Activated CD4-positive, alpha-beta T cell treated with anti-CD3 and anti-CD28 coated beads, Interleukin-2, Interleukin-4, amounts not matched to agents 100 ng/mL and 50 ng/mL, durations not matched to agents 16 hours and 8 hours (primary cell): ENCODE data around the gene OPN1MW3.
"Not testable (repeated sequence)": the region's sequence is repeated elsewhere in the genome, so short reads cannot be mapped to it uniquely, and the experiment has no call there.

Experiments
- DNase-seq: peaks from one replicate; pipeline ENCODE4 v3.0.0-alpha.2; 2020; ENCODE audit warnings: low spot score

The OPN1MW3 gene

GRCh38 chrX:154296731-154297130 is 39.3 kb downstream of the OPN1MW3 start:
- DNase-seq = no peak

DNA sequence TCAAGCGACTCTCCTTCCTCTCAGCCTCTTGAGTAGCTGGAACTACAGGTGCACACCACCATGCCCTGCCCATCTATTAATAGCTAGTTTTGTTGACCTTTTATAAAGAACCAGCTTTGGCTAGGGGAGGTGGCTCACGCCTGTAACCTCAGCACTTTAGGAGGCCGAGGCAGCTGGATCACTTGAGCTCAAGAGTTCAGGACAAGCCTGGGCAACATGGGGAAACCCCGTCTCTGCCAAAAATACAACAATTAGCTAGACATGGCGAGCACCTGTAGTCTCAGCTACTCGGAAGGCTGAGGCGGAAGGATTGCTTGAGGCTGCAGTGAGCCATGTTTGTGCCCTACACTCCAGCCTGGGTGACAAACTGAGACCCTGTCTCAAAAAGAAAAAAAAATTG is 40.9 kb downstream of the OPN1MW3 start:
- no peak for DNase-seq

DNA sequence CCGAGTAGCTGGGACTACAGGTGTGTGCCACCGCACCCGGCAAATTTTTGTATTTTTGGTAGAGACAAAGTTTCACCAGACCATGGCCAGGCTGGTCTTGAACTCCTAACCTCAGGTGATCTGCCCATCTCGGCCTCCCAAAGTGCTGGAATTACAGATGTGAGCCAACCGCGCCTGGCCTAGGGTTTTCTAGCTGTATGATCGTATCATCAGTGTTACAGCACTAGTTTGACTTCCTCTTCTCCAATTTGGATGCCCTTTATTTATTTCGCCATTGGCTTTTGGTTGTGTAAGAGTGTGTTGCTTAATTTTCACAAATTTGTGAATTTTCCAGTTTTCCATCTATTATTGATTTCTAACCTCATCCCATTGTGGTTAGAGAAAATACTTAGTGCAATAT is 43.4 kb downstream of the OPN1MW3 start:
- no peak for DNase-seq

- not testable (repeated sequence) for DNase-seq
These were observed 45.6 kb downstream of the OPN1MW3 start for GRCh38 chrX:154302998-154303397.

DNA sequence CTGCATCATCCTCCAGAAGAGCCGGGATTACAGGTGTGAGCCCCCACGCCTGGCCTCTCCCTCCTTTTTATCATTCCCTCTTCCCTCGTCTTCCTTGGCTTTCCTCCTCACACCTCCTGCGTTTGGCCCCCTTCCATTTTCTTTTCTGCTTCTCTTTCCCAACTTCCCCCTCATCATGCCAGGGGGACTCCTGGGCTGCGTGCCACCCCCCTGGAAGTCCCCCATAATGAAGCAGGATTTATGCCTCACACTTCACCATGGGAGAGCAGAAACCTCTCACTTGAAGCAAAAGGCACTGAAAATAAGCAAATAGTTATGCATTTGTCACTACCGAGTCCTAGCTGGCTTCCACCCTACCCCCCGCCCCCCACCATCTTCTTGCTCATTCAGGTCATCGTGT is 46.1 kb downstream of the OPN1MW3 start:
- DNase-seq = no peak

DNA sequence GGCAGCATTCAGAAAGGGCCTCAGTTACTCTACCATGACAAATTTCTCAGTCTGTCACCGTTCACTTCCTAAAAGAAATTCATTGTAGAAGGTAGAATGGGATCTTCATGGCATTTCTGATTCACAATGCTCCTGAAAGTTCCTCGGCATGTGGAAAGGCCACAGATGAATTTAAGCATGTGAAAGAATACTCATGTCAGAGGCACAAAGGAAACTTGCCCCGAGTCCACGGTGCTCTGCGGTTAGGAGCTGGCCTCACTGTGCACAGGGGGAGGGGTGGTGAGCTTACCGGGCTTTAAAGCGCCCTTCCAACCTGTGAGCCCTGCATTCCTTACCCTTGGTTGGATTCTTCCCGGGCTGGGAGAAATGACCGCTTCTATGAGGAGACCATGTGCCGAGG is 47.5 kb downstream of the OPN1MW3 start:
- no peak for DNase-seq

DNA sequence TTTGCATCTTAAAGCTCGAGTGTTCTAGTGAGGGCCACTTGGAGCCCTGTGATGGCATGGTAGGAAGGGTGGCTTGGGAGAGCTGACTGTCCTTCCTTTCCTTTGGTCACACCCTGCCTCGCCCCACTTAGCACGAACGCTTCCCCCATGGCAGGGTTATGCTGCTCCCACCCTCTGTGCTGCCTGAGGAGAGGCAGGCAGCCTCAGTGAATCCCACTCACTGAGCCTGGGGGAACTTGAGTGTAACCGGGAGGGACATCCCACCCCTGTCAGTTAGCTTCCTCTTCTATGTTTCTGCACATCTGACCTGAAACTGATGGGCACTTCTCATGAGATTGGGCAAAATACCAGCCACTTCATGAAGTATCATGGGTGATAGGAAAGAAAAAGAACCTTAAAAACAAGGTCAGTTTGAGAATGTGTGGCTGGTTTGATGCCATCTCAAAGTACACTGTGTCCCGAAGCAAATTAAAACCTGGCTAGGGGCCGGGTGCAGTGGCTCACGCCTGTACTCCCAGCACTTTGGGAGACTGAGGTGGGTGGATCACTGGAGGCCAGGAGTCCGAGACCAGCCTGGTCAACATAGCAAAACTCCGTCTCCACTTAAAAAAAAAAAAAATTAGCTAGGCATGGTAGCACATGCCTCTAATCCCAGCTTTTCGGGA is 48.3 kb downstream of the OPN1MW3 start:
- DNase-seq = no peak

DNA sequence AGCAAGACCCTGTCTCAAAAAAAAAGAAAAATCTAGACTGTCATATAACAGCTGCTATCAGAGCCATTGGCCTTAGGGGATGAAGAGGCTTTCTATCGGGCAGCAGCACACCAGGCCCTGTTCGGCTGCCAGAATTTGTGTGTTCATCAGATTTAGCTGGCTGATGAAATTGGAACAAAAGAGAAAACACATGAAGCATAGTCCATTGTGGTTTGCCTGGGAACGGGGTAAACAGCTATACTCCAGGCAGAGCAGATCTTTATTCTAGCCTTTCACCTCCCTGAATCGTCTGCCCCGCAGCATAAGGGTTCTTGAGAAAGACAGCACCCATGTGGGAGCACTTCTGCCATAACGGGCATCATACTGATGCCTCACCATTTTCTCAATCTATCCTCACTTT is 49.8 kb downstream of the OPN1MW3 start:
- no peak for DNase-seq

DNA sequence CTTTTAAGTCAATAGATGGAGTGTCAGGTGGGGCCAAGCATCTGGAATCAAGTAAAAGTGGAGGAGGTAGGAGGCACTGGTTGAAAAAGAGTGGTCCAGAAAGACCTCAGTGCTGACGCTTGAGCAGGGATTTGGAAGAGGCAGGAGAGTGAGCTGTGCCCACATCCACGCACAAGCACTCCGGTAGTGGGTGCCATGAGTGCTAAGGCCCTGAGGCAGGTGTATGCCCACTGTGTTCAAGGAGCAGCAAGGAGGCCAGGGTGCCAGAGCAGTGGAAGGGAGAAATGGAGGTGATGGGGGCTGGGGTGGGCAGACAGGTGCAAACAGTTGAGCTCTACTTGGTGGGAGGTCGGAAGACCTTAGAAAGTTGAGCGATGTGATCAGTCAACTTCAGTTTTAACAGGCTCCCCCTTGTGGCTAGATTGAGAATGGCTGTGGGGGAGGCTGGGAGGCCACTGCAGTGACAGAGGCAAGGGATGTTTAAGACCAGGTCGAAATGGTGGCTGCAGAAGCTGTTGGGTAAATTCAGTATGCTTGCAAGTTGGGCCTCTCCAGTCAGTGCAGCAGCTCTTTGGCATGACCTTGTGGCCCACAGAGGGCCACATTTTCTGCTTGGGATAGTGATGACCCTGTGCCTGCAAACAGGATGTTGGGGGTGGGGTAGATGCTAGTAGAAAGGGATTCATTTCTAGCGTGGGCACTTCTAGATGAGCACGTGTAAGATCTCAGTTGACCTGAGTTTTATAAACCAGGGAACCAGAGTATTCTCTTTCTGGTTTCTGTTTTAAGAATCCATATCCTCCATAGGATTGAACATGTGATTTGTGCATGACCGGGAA is 50.9 kb downstream of the OPN1MW3 start:
- DNase-seq = peak; percentile 84

- no peak for DNase-seq
These were observed 51.8 kb downstream of the OPN1MW3 start for GRCh38 chrX:154309041-154309775.

DNA sequence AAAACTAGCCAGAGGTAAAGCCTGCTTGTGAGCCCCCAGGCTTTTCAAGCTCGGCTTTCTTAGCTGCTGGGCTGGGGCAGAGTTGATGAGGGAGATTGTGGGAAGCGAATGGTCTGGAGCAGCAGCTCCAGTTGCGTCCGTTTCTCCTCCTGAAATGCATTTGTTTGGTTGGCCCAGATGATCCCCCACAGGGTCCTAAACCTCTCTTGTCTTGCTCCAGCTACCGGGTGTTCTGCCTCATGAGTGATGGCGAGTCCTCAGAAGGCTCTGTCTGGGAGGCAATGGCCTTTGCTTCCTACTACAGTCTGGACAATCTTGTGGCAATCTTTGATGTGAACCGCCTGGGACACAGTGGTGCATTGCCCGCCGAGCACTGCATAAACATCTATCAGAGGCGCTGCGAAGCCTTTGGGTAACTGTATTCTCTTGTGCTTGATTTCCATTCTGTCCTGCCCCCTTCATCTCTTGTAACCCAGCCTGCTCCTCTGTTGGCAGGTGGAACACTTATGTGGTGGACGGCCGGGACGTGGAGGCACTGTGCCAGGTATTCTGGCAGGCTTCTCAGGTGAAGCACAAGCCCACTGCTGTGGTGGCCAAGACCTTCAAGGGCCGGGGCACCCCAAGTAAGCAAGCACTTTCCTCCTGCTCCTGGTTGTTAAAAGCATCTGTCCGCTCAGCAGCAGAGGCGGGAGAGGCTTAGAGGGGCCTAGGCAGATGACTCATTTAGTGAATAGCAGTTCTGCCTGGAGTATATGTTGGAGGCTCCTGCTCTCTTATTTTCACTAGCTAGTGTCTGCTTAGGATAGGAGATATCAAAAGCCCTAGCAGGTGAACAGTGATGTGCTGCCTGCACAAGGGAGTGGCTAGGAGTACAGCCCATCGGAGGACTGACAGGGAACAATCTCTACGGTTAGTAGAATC is 53.5 kb downstream of the OPN1MW3 start:
- no peak for DNase-seq

GRCh38 chrX:154312116-154312515 is 54.7 kb downstream of the OPN1MW3 start:
- no peak for DNase-seq

- DNase-seq = peak; percentile 45
These were observed 55.8 kb downstream of the OPN1MW3 start for GRCh38 chrX:154313147-154313546.

DNA sequence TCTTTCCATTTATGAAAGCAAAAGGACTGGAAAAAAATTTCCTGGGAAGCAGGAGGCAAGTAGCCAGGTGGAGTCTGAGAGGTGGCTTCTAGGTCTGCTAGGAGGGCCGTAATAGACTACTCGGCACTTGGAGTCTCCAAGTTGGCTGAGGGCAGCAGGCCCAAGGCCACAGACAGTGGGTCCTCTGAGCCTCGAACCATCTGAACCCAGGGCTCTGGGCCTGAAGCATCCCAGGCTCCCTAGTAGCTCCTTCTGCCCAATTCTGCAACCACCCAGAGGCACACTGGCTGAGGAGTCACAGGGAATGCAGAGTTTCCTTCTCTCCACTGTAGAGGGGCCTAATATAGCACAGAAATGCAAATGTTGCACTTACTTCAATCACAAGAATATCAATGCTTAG is 58.0 kb downstream of the OPN1MW3 start:
- no peak for DNase-seq

DNA sequence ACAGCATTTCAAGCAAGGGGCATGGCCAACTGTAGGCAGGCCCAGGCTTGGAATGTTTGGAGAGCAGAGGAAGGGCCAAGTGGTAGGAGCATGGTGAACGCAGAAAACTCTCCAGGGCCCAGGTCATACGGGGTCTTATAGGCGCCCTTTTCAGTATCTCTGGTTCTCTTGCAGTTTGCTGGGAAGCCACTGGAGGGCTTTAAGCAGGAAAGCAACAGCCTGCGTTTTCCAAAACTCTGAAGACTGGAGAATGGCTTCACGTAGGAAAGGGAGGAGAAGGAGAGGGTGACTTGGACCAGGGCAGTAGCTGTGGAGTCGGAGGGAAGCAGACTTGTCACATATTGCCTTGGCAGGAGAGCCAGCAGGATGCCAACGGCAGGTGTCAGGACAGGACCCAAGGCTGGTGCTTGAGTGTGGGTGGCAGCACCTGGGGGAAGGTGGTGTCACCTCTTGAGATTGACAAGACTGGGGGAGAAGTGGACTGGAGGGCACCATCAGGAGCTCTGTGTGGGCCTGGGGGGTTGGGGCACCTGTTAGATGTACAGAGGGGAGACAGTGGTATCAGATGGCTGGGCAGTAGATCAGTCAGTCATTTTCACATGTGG is 60.1 kb downstream of the OPN1MW3 start:
- no peak for DNase-seq

GRCh38 chrX:154320406-154320805 is 63.0 kb downstream of the OPN1MW3 start:
- DNase-seq = no peak
